Osteoblast (primary cell): ENCODE results near the gene DUS1L. TPM values are rescaled to one million over a fixed set of nuclear protein-coding genes. Genes with fewer than 3 reads are reported as not detected.

Experiments
- DNase-seq: peaks from one replicate; pipeline ENCODE4 v3.0.0; 2011; ENCODE audit warnings: low spot score, mixed read lengths; ENCODE audit not compliant: insufficient read length; ENCODE audit errors: missing footprints
- H2AFZ ChIP-seq: 2 replicates; pipeline ENCODE4 v1.6.0; 2011; ENCODE audit warnings: mild to moderate bottlenecking, low read length
- H3K27ac ChIP-seq: 2 replicates; pipeline ENCODE4 v1.5.1; 2011; ENCODE audit warnings: mild to moderate bottlenecking, low read depth, low read length, moderate library complexity
- H3K27me3 ChIP-seq: 2 replicates; pipeline ENCODE4 v1.6.0; 2012; ENCODE audit warnings: mild to moderate bottlenecking, control low read depth, inconsistent platforms, low read length, moderate library complexity; ENCODE audit not compliant: insufficient read depth
- H3K36me3 ChIP-seq: 2 replicates; pipeline ENCODE4 v1.5.1; 2011; ENCODE audit warnings: mild to moderate bottlenecking, low read length, control low read depth, moderate library complexity; ENCODE audit not compliant: insufficient read depth
- H3K4me1 ChIP-seq: 2 replicates; pipeline ENCODE4 v1.5.1; 2011; ENCODE audit warnings: mild to moderate bottlenecking, low read length, control low read depth, moderate library complexity; ENCODE audit not compliant: insufficient read depth
- H3K4me2 ChIP-seq: 2 replicates; pipeline ENCODE4 v1.6.0; 2011; ENCODE audit warnings: mild to moderate bottlenecking, low read length; ENCODE audit not compliant: insufficient read depth
- H3K4me3 ChIP-seq: fragments of 200-600 bp; sonication (generic); 3 replicates; pipeline ENCODE4 v1.5.1; 2012; ENCODE audit warnings: mild to moderate bottlenecking, low read length, inconsistent platforms; ENCODE audit not compliant: insufficient read depth
- H3K79me2 ChIP-seq: 2 replicates; pipeline ENCODE4 v1.6.0; 2012; ENCODE audit warnings: mild to moderate bottlenecking, low read length, control low read depth, inconsistent platforms; ENCODE audit not compliant: insufficient read depth
- H3K9me3 ChIP-seq: 2 replicates; pipeline ENCODE4 v1.5.1; 2011; ENCODE audit warnings: low read depth, low read length, control low read depth
- H4K20me1 ChIP-seq: 2 replicates; pipeline ENCODE4 v1.6.0; 2012; ENCODE audit warnings: mild to moderate bottlenecking, low read length, control low read depth; ENCODE audit not compliant: insufficient read depth
- total RNA-seq: library from RNA; depleted of rRNA; stranded (reverse); fragments of >200 nt; gene quantifications from 2 replicates; pipeline ENCODE4 v1.2.3, GENCODE V29; 2012
- TF ChIP-seq, protein P1 (sequence below): IDR thresholded peaks from 2 replicates; pipeline ENCODE4 v1.5.1; 2011; ENCODE audit warnings: mild to moderate bottlenecking, low read depth, low read length, moderate library complexity; ENCODE audit errors: extremely low read depth

Gene DUS1L
- total RNA-seq, 1 donor: 43.8 TPM

GRCh38 chr17:82088838-82089722 lies 23.5 kb upstream of the DUS1L start:
- H3K27me3 ChIP-seq: no peaks in the 10 kb centered on the region
- H2AFZ ChIP-seq: no peak overlapping the region
- TF ChIP-seq, protein P1, sequence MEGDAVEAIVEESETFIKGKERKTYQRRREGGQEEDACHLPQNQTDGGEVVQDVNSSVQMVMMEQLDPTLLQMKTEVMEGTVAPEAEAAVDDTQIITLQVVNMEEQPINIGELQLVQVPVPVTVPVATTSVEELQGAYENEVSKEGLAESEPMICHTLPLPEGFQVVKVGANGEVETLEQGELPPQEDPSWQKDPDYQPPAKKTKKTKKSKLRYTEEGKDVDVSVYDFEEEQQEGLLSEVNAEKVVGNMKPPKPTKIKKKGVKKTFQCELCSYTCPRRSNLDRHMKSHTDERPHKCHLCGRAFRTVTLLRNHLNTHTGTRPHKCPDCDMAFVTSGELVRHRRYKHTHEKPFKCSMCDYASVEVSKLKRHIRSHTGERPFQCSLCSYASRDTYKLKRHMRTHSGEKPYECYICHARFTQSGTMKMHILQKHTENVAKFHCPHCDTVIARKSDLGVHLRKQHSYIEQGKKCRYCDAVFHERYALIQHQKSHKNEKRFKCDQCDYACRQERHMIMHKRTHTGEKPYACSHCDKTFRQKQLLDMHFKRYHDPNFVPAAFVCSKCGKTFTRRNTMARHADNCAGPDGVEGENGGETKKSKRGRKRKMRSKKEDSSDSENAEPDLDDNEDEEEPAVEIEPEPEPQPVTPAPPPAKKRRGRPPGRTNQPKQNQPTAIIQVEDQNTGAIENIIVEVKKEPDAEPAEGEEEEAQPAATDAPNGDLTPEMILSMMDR: no peak
- H3K4me1 ChIP-seq: no peaks in the 10 kb centered on the region
- H3K4me3 ChIP-seq: no peak overlapping the region
- peak; percentile 89 for DNase-seq
- H3K4me2 ChIP-seq: no peak overlapping the region
- peaks cover 4% of the 10 kb centered on the region for H4K20me1 ChIP-seq
- peaks cover 54% of the 10 kb centered on the region for H3K36me3 ChIP-seq
- H3K9me3 ChIP-seq: no peaks in the 10 kb centered on the region
- H3K27ac ChIP-seq: no peak overlapping the region
- peaks cover 9% of the 10 kb centered on the region for H3K79me2 ChIP-seq

DNA sequence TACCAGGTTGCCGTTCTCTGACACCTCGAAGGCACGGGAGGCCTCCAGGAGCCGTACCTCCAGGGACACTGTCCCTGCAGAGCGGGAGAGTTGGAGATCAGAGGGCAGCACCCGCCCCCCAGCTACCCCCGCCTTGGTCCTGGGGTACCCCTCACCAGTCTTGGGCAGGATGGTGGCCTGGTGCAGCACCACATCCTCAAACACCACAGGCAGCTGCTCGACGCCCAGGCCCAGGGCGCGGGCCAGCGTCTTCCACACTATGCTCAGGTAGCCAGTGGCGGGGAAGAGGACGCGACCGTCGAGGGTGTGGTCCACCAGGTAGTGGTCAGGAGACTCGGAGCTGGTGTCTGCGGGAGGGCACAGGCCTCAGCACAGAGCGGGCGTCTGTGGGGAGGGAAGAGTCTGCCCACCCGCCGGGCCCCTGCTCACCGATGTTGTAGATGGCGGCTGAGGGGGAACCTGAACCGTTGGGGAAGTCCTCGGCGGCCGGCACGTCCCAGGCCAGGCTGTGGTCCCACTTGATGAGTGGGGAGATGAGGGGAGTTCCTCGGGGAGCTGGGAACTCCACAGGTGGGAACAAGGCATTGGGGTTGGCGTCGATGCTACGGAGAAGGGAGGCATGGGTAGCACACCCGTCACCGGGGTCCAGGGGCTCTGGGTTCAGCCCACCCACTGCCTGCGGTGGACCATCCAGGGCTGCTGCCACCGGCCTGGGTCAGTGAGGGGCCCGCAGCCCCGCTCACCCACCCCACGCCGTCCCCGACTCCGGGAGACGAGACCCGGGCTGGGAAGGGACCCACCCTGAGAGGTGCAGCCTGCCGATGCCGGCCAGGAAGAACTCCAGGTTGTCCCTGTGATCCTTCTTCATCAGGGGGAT lies 22.6 kb upstream of the DUS1L start:
- Histone ChIP-seq H3K9me3 (no peaks in the 10 kb centered on the region), H3K4me2 (no peak overlapping the region), H3K27me3 (no peaks in the 10 kb centered on the region), H3K4me1 (no peaks in the 10 kb centered on the region), H4K20me1 (peaks cover 1% of the 10 kb centered on the region), H2AFZ (no peak overlapping the region), H3K27ac (no peak overlapping the region), H3K4me3 (no peak overlapping the region), H3K36me3 (peaks cover 50% of the 10 kb centered on the region), H3K79me2 (peaks cover 2% of the 10 kb centered on the region)
- TF ChIP-seq, protein P1: no peak
- peak; percentile 90 for DNase-seq

- H3K79me2 ChIP-seq: no peaks in the 10 kb centered on the region
- H3K4me3 ChIP-seq: no peak overlapping the region
- no peak overlapping the region for H2AFZ ChIP-seq
- no peaks in the 10 kb centered on the region for H3K4me1 ChIP-seq
- H3K27me3 ChIP-seq: no peaks in the 10 kb centered on the region
- H3K36me3 ChIP-seq: peaks cover 55% of the 10 kb centered on the region
- no peaks in the 10 kb centered on the region for H4K20me1 ChIP-seq
- TF ChIP-seq, protein P1: no peak
- DNase-seq: peak; percentile 92
- H3K27ac ChIP-seq: no peak overlapping the region
- H3K9me3 ChIP-seq: no peaks in the 10 kb centered on the region
- H3K4me2 ChIP-seq: no peak overlapping the region
Measured at GRCh38 chr17:82086941-82087906, 21.6 kb upstream of the DUS1L start.
